ENCODE measurements around the gene SUPT5H. TPM values are rescaled to one million over a fixed set of nuclear protein-coding genes. Genes with fewer than 3 reads are reported as not detected.

The SUPT5H gene
- total RNA-seq (2014; rRNA removed) (59.9 and 95.0 TPM in 2 replicates), Bru-seq, nascent RNA (percentile 79 among the genes with signal in this experiment), BruChase-seq, experiment 1, labeled RNA remaining after a 6-hour chase (percentile 91 among the genes with signal in this experiment), BruChase-seq, experiment 2, labeled RNA remaining after a 2-hour chase (percentile 84 among the genes with signal in this experiment)
- long read RNA-seq, transcript SUPT5H-218 (2 exons, 718 nt), result major isoform, 71 of 143 reads
- long read RNA-seq, partial matches to known transcripts, result 60 of 143 reads
- long read RNA-seq, other reads (novel, unspliced or antisense), result 12 of 143 reads

DNA sequence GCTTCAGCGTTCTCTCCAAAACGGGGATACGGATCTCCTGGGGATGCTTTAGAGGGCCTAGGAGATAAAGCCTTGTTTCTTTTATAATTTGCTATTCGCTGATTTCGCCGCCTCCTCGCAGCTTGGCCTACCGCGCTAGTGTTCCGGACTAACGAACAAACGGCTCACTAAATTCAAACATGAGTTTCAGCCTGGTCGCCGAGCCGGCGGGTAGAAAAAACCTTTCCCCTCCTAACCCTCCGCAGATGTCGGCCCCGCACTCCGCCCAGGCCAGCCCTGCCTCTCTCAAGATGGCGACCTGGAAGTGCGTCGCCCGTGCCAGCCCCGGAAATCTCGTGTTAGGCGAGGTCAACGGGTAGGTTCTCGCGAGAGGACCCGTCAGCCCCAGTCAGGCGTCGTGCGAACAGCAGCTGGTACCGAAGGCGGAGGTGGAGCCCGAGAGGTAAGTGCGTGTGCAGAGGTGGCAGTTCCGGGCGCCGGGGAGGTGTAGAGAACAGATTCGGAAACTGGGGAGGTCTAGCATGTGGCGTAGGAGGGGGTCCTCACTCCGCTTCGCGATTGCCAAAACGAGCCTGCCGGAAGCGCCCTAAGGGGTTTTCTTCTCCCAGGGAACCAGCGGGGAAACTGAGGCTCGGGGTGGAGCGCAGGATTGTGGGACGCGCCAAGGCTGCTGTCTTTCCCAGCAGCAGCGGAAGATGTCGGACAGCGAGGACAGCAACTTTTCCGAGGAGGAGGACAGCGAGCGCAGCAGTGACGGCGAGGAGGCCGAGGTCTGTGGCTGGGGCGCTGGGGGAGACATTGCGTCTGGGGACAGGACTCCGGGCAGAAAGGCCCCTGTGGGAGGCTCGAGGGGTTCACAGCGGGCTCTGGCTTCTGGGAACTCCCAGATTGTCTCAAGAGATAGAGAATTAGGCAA lies at the start of gene SUPT5H:
TSS of gene SUPT5H (plus strand) at position 387 of the 916 bp plus-strand sequence. CDS start at position 696, 309 bp downstream.
- POLR2A ChIA-PET (ENCODE audit: unreplicated experiment), result interaction anchor here (1.0 kb wide), 1 partner anchor 10 kb away, joined by 4 read pairs; the partner anchor contains the start of gene RPS16
- TF ChIP-seq EZH2phosphoT487 (IDR thresholded peaks at IDR 0.05; ENCODE audit: borderline replicate concordance, low read length) (no peak), EZH2 (IDR thresholded peaks at IDR 0.05; ENCODE audit: low read length, unreplicated experiment) (no peak)
- TF ChIP-seq, protein P1, sequence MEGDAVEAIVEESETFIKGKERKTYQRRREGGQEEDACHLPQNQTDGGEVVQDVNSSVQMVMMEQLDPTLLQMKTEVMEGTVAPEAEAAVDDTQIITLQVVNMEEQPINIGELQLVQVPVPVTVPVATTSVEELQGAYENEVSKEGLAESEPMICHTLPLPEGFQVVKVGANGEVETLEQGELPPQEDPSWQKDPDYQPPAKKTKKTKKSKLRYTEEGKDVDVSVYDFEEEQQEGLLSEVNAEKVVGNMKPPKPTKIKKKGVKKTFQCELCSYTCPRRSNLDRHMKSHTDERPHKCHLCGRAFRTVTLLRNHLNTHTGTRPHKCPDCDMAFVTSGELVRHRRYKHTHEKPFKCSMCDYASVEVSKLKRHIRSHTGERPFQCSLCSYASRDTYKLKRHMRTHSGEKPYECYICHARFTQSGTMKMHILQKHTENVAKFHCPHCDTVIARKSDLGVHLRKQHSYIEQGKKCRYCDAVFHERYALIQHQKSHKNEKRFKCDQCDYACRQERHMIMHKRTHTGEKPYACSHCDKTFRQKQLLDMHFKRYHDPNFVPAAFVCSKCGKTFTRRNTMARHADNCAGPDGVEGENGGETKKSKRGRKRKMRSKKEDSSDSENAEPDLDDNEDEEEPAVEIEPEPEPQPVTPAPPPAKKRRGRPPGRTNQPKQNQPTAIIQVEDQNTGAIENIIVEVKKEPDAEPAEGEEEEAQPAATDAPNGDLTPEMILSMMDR (conservative IDR thresholded peaks at IDR 0.05; ENCODE audit: low read depth, low read length), result no peak
- TSS peak; percentile 81 for BruUV-seq (replicated peaks)

GRCh38 chr19:39397360-39398296 lies 47.8 kb upstream of the SUPT5H start:
- Histone ChIP-seq H3K4me2 (ENCODE audit: low read length) (peak overlapping the region; percentile 57), H3K9me3 (ENCODE audit: low read length) (no peaks in the 10 kb centered on the region), H3K27ac (ENCODE audit: low read length) (peak overlapping the region; percentile 68), H3F3A (ENCODE audit: low read length, unreplicated experiment) (no peaks in the 10 kb centered on the region), H3K79me2 (ENCODE audit: low read length) (0 out of 2 replicates have a peak, but pooled peaks cover 1% of the 10 kb centered on the region), H3K9me2 (replicated peaks; ENCODE audit: low read length) (no peaks in the 10 kb centered on the region), H3K4me1 (ENCODE audit: insufficient read depth, low read length) (peaks cover 30% of the 10 kb centered on the region), H3K4me3 (ENCODE audit: low read length) (no peak overlapping the region), H3K9ac (ENCODE audit: low read length) (peak overlapping the region; percentile 52), H2AFZ (ENCODE audit: low read length) (no peak overlapping the region), H3K27me3 (ENCODE audit: low read length) (no peaks in the 10 kb centered on the region), H3K36me3 (ENCODE audit: low read depth, low read length) (no peaks in the 10 kb centered on the region), H4K20me1 (ENCODE audit: low read length) (no peaks in the 10 kb centered on the region)
- TF ChIP-seq EZH2 (IDR thresholded peaks at IDR 0.05; ENCODE audit: low read length, unreplicated experiment), result no peak
- TF ChIP-seq, protein P1 (conservative IDR thresholded peaks at IDR 0.05; ENCODE audit: low read depth, low read length), result peak; percentile 82
- intact Hi-C loops (cut with micrococcal nuclease), result loop anchor here (1.0 kb wide), 1 partner anchor 14 kb away; no protein-coding TSS in a partner anchor
- ATAC-seq, result peak; percentile 64
- ChIA-PET POLR2A (ENCODE audit: unreplicated experiment) (interaction anchor here (0.7 to 1.1 kb wide), 3 partner anchors 16 to 55 kb away, joined by 3 to 5 read pairs (median 3); partner anchors contain the start of genes RPS16 and SAMD4B), CTCF (interaction anchor here (0.6 kb wide), 1 partner anchor 43 kb away, joined by 13 read pairs; no protein-coding TSS in a partner anchor)
- BruUV-seq (replicated peaks), result no TSS peak
- DNase-seq, result peak; percentile 78

More for the DNA sequence above, at the start of gene SUPT5H:
- peaks cover 30% of the 10 kb centered on the region for H3K4me1 ChIP-seq (ENCODE audit: insufficient read depth, low read length)
- H2AFZ ChIP-seq (ENCODE audit: low read length), result peak within 1 kb of the TSS; percentile 71
- intact Hi-C loops (cut with micrococcal nuclease), result no loop called here
- H3K4me2 ChIP-seq (ENCODE audit: low read length), result peak within 1 kb of the TSS; percentile 92
- H3K9me3 ChIP-seq (ENCODE audit: low read length), result no peaks in the 10 kb centered on the region
- H3K36me3 ChIP-seq (ENCODE audit: low read depth, low read length), result peaks cover 2% of the 10 kb centered on the region; the same call in 1 of the 2 replicates
- peak within 1 kb of the TSS; percentile 93 for H3K4me3 ChIP-seq (ENCODE audit: low read length)
- peak within 1 kb of the TSS; percentile 79 for H3K27ac ChIP-seq (ENCODE audit: low read length)
- DNase-seq (peak; percentile 96), ATAC-seq (peak; percentile 90)
- no peaks in the 10 kb centered on the region for H3K27me3 ChIP-seq (ENCODE audit: low read length)
- H3K79me2 ChIP-seq (ENCODE audit: low read length), result peaks cover 61% of the 10 kb centered on the region
- H3F3A ChIP-seq (ENCODE audit: low read length, unreplicated experiment), result no peaks in the 10 kb centered on the region
- H4K20me1 ChIP-seq (ENCODE audit: low read length), result peaks cover 14% of the 10 kb centered on the region; the same call in 1 of the 2 replicates
- peak within 1 kb of the TSS; percentile 97 for H3K9ac ChIP-seq (ENCODE audit: low read length)
- CTCF ChIA-PET, result interaction anchor here (0.7 kb wide), 1 partner anchor 87 kb away, joined by 4 read pairs; no protein-coding TSS in a partner anchor
- no peaks in the 10 kb centered on the region for H3K9me2 ChIP-seq (replicated peaks; ENCODE audit: low read length)
